ENCODE results near the gene FNDC3B. TPM values are rescaled to one million over a fixed set of nuclear protein-coding genes. Genes with fewer than 3 reads are reported as not detected.

FNDC3B gene
- total RNA-seq, 1 donor from 2014 or later, result 38.1 TPM

DNA sequence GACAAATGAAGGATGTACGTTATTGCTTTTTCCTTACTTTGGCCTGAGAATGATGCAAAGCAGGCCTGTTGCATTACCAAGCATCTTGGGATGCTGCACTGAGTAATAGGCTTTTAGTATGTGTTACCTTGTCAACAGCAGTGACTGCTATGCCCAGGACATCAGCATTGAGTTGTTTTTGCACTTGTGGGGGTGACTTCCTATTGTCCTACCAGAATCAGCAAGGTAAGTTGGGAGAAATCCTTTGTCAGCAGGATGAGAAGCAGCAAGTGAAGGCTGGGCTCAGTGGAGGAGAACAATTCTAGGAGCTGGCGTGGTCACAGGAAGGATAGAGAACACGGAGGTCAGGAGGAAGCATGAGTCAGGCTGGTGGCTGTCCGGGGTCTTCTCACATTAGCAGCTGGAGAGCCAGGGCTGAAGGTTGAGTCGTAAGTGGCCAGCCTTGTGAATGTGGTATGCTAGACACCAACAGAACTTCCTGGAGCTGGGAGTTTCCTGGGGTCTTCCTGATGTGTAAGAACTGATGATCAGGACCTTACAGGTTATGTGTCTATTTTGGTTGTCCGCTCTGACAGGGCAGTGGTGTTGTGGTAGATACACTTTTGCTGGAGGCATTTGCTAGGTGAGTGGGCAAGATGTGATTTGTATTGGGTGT, 142.7 kb downstream of the FNDC3B start:
- intact Hi-C loops (cut with micrococcal nuclease), result no loop called here

DNA sequence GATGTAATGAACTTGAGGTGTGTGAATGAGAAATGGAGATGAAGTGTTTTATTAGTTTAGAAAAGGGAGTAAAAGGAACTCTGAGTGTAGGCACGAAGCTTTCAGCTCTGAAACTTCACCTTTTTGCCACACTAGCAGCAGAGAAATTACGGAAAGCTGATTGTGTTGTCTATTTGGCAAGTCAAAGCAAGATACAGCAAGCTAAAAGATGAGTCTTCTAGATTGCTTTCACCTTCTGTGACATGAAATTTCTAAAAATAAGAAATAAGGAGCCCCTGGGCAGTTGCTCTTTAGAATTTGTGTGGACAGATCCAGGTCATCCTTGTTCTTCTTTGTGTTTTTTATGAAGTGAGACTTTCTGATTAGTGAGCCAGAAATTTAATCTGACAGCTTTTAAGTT, 143.4 kb downstream of the FNDC3B start:
- intact Hi-C loops (cut with micrococcal nuclease), result no loop called here

DNA sequence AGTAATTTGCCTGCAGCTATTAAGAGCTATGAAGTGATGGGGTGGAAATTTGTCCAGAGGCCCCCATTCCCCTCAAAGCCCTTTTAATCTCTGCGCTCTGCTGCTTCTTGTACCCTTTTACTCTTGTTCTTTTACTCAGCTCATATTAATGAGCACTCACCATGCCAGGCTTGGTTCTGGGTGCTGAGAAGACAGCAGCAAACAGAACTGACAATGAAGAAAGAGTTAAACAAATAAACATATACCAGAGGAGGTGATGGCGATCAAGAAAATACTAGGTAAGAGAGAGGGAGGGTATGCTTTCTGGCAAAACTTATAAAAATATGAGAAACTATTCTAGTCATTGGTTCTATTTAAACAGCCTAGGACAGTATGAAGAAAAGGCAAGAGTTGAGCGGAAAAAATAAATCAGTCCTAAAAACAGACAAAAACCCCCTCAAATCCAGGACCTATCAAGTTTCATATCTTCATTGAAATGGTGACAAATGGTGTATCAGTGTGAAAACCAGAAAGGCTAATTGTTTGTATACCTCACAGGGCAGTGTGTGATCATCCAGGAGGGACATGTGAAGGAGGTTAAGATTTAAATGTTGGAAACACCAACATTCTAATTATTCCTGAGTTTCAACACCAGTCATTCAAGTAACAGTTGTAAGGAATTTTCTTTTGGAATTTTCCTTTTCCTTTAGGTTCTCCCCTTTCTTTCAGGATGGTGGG, 144.9 kb downstream of the FNDC3B start:
- intact Hi-C loops (cut with micrococcal nuclease), result no loop called here

DNA sequence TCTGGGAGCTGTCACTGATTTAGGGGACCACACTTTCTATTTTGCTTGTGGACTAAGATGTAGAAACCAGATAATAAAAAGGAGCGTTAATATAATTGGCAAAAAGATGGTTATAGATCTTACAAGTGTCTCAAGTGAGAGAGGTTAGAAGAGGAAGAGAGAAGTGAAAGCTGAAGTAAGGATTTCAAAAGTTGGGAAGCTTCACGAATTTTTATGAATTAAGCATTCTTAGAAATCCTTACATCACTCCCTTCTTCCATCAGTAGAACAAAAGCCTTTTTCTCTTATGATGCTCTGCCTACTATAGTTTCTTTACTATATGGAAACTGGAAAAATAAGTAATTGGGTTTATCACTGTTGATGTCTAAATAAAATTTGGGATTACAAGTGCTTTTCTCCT, 146.5 kb downstream of the FNDC3B start:
- intact Hi-C loops (cut with micrococcal nuclease), result no loop called here

DNA sequence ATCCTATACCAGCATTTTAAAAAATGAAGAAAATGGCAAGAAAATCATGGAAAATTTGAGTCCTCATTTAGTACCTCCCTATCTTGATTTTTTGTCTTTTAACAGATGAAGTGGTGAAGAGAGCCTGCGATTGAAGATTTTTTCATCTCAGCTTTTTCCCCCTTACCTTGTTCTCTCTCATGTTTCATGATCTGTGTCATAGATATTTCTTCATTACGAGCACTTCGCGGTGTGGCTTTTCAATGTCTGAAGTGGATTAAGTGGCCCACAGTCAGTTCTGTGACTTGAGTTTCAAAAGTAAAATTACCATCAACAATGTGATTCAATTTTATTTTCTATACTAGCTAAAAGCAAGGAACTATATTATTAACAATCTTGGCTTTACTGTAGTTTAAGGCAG, 147.2 kb downstream of the FNDC3B start:
- intact Hi-C loops (cut with micrococcal nuclease), result no loop called here

DNA sequence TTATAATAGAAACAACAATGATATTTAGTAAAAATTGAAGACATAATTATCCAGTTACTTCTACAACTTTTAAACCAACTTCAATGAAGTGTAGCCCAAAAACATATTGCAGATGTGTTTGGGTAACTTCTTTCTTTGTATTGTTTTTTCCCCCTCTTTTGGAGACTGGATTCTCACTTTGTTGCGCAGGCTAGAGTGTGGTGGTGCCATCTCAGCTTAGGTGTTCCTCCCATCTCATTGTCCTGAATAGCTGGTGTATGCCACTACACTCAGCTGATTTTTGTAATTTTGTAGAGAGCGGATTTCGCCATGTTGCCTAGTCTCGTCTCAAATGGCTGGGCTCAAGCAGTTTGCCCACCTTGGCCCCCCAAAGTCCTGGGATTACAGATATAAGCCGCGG, 148.1 kb downstream of the FNDC3B start:
- intact Hi-C loops (cut with micrococcal nuclease), result no loop called here

DNA sequence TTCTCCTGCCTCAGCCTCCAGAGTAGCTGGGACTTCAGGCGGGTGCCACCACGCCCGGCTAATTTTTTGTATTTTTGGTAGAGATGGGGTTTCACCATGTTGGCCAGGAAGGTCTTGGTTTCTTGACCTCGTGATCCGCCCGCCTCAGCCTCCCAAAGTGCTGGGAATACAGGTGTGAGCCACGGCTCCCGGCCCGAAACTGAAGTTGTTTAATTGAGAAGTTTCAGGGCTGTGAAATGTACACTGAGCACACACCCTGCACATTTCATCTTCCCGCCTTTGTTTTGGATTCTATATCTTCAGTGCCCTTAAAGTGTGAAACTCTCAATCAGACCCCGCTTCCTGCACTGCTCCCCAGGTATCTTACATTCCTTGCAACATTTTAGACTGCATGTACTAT, 149.1 kb downstream of the FNDC3B start:
- intact Hi-C loops (cut with micrococcal nuclease), result no loop called here

DNA sequence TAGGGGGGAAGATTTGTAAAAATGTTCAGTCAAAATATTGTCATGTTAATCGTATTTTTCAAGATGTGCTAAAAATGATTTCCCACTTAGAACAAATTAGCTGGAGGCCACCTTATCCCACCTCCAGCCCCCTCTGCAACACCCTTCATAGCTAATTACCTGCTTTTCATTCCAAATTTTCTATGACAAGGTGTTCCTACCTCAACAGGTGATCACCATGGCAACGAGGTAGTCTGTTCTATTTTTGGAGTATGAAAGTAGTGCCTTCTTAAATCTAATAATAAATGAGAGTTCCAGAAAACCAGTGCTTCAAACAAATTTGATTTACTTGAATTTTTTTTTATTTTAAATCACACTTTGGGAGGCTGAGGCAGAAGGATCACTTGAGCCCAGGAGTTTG, 149.8 kb downstream of the FNDC3B start:
- intact Hi-C loops (cut with micrococcal nuclease), result no loop called here

DNA sequence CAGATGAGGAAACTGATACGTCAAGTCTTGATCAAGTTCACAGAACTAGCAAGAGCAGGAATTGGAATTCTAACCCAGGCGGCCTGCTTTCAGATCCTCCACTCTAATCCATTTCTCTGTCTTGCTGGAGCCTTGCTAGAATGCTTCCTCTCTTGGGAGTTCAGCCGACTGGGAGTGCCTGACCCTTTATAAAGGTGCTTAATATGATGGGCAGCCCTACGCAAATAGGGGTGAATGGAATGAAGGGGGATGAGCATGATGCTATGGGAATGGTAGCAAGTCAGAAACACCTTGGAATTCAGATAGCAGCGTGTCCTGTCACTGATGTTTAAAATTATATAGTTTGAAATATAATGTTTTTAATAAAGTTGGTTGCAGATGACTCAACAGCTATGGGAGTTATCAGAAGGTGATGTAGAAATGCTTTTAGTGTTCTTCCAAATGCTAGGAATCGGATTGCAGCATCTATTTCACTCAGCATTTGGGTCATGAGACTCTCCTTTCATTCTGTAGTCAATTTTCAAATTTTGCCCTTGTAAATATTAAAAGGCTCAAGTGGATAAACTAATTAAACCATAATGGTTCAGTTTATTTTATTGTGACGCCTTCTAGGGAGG, 150.7 kb downstream of the FNDC3B start:
- intact Hi-C loops (cut with micrococcal nuclease), result no loop called here

DNA sequence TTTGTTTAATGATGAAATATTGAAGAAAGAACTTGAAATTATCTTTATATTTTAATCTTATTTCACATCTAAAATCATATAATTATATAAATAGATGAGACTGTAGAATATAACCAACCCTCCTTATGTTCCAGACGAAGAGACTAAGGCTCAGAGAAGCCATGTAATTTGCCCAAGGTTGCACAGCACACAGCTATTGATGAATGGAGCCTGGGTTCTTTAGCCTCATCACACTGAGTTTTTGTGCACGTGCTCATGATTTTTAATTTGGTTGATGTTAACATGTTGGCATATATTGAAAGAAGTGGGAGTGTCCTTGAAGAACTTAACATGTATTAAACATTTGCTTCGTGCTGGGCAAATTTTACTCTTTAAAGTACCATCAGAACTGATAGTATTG, 151.6 kb downstream of the FNDC3B start:
- intact Hi-C loops (cut with micrococcal nuclease), result no loop called here

DNA sequence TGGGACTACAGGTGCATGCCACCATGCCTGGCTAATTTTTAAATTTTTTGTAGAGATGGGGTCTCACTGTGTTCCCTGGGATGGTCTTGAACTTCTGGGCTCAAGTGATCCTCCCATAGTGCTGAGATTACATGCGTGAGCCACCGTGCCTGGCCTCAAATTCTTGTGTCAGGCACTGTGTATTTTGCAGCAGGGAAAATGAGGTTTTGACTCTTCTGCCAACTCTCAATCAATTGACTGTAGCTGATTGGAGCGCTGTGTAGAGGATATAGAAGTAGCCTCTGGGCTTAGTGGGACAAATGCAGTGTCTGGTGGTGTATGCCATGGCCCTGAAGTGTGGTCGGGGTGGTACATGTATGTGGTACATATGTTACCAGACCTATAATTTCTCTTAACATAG, 152.3 kb downstream of the FNDC3B start:
- intact Hi-C loops (cut with micrococcal nuclease), result no loop called here

DNA sequence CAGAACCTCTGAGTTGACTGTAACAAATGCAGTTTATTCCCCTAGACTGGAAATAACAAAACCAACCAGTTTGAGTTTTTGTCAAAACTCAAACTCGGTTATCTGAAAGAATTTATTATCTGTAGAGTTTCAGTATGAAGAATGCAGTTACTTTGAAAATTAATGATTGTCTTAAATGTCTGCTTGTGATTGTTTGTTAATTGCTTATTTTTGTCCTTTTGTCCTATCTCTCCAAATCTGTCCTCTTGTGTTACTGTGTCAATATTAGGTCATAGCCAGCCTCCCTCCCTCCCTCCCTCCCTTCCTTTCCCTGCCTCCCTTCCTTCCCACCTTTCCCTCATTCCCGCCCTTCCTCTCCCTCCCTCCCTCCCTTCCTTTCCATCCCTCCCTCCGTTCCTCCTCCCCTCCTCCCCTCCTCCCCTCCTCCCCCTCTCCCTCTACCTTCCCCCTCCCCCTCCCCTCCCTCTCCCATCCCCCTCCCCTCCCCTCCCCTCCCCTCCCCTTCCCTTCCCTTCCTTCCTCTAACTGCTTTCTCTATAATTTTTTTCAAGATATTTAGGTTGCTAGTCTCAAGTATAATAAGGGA, 153.5 kb downstream of the FNDC3B start:
- intact Hi-C loops (cut with micrococcal nuclease), result no loop called here

DNA sequence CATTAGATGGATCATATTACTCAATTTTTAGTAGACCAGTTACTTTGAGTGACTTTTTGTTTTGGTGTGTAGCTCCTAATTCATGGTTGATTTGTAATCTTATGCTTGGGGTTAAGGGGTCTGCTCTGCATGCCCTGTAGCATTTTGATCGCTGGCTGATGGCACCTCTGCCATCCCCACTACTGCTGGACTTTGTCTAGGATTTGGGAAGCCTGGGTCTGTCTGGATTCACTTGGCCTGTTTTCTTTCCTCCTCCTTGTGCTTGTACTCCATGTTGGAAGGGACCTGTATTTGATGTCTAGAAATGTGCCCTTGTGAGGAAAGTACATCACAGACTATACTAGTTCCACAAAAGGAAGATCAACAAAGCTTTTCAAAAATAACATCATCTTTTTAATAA, 154.1 kb downstream of the FNDC3B start:
- intact Hi-C loops (cut with micrococcal nuclease), result no loop called here

DNA sequence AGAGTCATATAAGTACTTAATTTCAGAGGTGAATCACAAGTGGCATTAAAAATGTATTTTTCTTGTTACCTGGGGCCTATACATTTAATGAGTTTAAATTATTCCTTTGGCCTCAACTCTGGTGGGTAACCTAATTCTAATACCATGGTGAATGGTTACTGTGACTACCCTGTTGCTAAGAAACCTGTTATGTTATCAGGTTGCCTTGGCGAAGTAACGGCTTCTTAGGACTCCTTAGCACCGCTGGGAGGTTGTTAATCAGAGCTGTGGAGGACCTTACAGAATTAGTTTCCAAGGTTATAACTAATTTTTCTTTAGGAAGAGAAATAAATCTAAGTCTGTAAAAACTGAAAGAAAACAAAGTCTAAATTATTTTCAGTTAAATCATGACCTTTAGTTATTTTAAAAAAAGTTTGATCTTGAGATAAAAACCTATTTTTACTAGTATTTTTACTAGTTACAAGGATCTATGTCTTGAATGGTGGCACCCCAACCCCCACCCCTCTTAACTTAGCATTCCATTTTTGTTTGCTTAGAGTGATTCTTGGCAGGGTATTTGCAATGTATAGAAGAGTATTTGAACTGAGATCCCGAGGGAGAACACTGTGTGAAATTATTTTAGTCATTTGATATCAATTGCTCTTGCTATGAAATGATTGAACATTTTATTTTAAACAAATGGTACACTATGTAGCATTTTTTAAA, 155.5 kb downstream of the FNDC3B start:
- intact Hi-C loops (cut with micrococcal nuclease), result no loop called here

DNA sequence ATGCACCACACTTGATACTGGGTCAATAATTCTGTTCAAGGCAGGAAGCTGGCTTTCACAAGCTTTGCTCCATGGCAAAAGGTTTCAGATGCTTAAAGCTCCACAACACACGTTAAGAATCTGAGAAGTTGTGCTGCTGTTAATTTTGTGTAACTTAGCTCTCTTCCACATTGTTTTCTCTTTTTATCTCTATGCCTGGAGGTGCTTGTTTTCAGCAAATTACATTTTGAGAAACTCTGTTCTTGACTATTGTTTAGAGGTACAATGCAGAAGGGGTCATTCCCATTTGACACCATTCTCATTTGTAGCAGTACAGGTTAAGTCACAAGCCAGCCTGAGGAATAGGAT, 156.0 kb downstream of the FNDC3B start:
- intact Hi-C loops (cut with micrococcal nuclease), result no loop called here

DNA sequence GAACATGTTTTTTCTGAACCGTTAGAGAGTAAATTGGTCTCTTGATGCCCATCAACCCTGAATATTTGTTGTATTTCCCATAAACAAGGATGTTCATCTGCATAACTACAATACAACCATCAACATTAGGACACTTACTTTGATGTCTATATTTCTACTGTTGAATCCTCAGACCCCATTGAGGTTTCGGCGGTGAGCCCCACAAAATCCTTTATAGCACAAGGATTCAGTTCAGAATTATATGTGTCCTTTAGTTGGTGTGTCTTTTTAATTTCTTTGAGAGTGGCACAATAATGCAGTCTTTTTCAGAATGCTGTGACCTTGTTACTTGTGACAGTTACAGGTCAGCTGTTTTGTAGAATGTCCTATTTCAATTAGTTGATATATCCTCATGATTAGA, 158.0 kb downstream of the FNDC3B start:
- intact Hi-C loops (cut with micrococcal nuclease), result no loop called here

DNA sequence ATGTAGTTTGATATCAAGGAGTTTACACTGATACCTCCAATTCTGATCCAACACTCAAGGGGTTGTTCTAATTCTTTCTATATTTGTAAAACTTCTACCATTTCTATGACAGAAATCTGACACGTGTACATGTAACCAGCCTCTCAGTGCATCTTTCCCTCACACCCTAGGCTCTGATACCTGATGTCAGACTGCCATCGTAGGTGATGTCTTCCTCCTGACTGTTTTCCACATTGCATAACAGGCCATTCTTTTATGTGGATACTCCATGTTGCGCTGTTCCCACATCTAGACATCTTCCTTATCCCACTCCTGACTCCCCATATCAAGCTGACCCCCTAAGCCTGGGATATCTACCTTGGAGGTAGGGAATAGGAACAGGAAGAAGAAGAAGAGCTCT, 159.1 kb downstream of the FNDC3B start:
- intact Hi-C loops (cut with micrococcal nuclease), result no loop called here

DNA sequence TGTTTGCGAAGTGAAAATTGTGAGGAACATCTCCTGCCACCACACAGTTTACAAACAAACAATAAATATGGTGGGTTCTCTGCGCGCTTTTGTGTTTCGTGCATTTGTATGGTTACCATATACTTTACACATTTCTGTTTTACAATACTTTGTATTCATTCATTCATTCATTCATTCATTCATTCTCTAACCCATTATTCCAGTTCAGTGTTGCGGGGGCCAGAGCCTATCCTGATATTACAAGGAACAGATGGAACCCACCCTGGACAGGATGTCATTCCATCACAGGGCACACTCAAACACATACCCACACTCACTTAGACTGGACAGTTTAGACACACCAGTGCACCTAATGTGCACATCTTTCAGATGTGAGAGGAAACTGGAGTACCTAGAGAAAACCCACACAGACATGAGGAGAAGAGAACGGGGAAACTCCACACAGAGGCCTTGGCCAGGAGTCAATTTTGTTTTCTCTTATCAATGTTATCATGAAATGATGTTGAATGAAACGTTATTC, 160.5 kb downstream of the FNDC3B start:
- intact Hi-C loops (cut with micrococcal nuclease), result no loop called here

DNA sequence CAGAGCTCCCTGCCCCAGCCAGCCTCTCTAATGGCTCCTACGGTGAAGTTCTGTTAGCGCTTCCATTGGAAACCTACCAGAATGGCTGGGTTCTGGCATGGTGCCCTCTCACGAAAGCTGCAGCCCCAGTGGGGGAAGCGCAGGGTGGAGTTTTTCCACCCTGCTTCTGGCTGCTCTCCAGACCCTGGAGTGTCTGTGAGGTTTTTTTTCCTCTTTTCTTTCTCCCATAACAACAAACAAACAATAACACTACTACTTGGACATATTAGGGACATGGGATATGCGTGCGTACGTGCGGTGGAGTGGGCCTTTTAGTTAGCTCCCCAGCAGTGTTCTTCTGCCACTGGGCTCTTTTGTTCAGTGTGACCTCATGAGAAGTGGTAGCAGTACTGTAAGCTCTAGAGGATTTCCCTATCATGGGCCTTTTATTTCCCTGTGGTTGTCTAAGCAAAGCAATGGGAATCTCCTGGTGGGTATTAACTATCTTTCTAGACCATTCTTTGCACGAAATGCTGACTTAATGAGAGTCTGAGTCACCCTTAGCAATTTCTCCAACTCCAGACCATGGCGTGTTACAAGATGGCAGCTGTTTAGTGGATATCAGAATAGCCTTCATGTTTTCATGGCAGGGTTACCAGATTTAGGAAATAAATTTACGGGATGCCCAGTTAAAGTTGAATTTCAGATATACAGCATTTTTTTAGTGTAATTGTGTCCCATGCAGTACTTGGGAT, 161.9 kb downstream of the FNDC3B start:
- intact Hi-C loops (cut with micrococcal nuclease), result no loop called here

DNA sequence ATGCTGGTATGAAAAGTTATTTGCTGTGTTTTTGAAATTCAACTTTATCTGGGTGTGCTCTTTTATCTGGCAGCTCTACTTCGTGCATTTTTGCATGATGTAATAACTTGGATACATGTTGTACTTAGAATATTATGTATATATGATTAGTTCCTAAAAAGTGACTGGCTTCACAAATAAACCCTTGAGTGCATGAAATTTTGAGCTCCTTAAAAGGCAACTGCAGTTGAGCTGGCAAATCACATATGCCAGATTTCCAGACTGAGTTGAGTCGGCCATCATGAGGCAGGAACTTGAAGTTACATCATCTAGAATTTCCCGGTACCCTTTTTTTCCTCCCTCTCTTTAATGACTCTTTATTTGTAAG, 162.5 kb downstream of the FNDC3B start:
- intact Hi-C loops (cut with micrococcal nuclease), result no loop called here

DNA sequence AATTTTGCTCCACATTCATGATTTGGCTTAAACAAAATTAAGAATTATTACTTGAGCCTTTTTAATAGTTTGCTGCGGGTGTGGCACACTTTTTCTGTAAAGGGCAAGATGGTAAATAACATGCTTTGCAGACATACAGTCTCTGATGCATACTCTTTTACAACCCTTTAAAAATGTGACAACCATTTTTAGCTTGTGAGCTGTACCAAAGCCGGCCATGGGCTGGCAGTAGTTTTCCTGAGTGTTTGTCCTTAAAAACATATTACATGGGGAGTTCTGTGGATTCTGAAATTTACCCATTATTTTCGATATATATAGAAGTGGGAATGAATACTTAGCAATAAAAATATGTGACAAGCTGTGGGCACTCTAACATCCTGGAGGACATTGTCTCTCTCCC, 163.4 kb downstream of the FNDC3B start:
- intact Hi-C loops (cut with micrococcal nuclease), result no loop called here
